ENCODE measurements around the gene FMO2. TPM values are rescaled to one million over a fixed set of nuclear protein-coding genes. Genes with fewer than 3 reads are reported as not detected.

FMO2 gene
- total RNA-seq, 2 experiments from 2014 or later: not detected

DNA sequence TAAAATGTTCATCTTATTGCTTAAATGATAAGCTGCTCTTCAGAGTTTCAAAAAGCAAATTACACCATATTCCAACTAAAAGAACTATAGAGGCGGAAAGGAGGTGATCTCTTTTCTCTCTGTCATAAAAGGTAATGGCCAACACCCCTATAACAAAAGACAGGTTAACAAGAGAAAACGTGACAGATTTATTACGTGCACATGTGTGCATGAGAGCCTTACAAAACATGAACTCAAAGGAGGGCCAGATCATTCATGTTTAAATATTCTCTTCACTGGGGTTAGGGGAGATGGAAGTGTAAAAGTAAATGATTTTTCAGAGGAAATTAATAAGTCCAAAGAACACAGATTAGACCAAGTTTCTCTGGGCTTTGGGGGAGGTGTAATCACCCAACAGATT, 26.5 kb upstream of the FMO2 start:
- H3K4me3 Mint-ChIP-seq: no peak overlapping the region
- H3K4me1 Mint-ChIP-seq (ENCODE audit: low read depth): no peaks in the 10 kb centered on the region
- H3K27me3 Mint-ChIP-seq: no peaks in the 10 kb centered on the region
- POLR2A ChIA-PET: no interaction called here
- DNase-seq: no peak
- H3K36me3 Mint-ChIP-seq: no peaks in the 10 kb centered on the region
- H3K9me3 Mint-ChIP-seq: no peaks in the 10 kb centered on the region
- intact Hi-C loops (cut with micrococcal nuclease): no loop called here
- H3K27ac Mint-ChIP-seq: no peak overlapping the region
- CTCF ChIA-PET: no interaction called here

DNA sequence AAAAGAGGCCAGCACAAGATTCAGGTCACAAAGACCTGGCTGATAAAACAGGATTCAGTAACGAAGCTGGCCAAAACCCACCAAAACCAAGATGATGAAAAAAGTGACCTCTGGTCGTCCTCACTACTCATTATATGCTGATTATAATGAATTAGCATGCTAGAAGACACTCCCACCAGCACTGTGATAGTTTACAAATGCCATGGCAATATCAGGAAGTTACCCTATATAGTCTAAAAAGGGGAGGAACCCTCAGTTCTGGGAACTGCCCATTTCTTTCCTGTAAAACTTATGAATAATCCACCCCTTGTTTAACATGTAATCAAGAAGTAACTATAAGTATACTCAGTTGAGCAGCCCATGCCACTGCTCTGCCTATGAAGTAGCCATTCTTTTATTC, 26.0 kb upstream of the FMO2 start:
- DNase-seq: no peak
- intact Hi-C loops (cut with micrococcal nuclease): no loop called here
- H3K4me1 Mint-ChIP-seq (ENCODE audit: low read depth): no peaks in the 10 kb centered on the region
- ChIA-PET CTCF (no interaction called here), POLR2A (no interaction called here)
- no peaks in the 10 kb centered on the region for H3K9me3 Mint-ChIP-seq
- H3K4me3 Mint-ChIP-seq: no peak overlapping the region
- no peaks in the 10 kb centered on the region for H3K27me3 Mint-ChIP-seq
- no peaks in the 10 kb centered on the region for H3K36me3 Mint-ChIP-seq
- no peak overlapping the region for H3K27ac Mint-ChIP-seq

DNA sequence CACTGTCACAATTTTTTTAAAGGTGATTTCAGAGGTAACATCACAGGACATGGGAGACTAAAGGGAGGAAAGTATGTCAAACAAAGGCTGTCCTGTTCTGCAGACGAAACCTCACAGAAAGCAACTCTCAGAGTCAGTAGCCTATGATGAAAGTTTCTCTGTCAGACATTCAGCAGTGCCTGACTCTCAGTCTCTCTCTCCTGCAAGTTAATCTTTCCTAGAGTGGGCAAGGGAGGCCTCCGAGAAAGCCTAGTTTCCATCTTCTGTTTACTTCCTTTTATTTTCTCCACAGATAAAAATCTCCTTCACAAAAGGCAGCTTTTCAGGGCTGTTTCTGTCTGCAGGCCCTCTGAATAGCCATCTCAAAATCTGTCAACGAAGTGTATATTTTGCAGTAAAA, 24.9 kb upstream of the FMO2 start:
- Mint-ChIP-seq H3K36me3 (no peaks in the 10 kb centered on the region), H3K4me1 (ENCODE audit: low read depth) (no peaks in the 10 kb centered on the region), H3K27me3 (no peaks in the 10 kb centered on the region), H3K4me3 (no peak overlapping the region), H3K9me3 (no peaks in the 10 kb centered on the region), H3K27ac (no peak overlapping the region)
- CTCF ChIA-PET: no interaction called here
- DNase-seq: no peak
- POLR2A ChIA-PET: no interaction called here
- intact Hi-C loops (cut with micrococcal nuclease): no loop called here

DNA sequence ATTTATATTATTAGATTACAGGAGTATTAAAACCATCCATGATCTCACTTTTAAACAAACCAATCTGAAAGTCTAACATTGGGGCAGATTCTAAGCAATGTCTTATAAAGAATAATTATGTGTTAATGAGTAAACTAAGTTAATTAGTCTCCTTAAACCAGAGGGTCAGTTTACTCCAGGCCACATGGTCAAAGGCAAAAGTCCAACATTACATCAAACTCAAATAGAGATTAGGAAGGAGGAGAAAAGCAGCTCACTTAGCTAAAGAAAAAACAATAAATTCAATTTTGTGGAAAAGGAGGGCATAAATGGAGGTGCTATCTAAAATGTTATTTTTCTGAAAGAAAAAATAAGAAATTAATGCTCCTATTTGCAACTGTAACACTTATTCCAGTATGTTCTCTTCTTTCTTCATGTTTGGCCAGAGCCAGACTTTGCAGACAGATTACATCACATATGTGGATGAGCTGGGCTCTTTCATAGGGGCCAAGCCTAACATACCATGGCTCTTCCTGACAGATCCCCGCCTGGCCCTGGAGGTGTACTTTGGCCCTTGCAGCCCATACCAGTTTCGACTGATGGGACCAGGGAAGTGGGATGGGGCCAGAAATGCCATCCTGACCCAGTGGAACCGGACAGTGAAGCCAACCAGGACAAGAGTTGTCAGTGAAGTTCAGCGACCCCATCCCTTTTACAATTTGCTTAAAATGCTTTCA, 24.3 kb upstream of the FMO2 start:
- Mint-ChIP-seq H3K4me3 (no peak overlapping the region), H3K9me3 (no peaks in the 10 kb centered on the region), H3K36me3 (no peaks in the 10 kb centered on the region), H3K27me3 (no peaks in the 10 kb centered on the region), H3K27ac (no peak overlapping the region), H3K4me1 (ENCODE audit: low read depth) (no peaks in the 10 kb centered on the region)
- intact Hi-C loops (cut with micrococcal nuclease): no loop called here
- CTCF ChIA-PET: no interaction called here
- no peak for DNase-seq
- POLR2A ChIA-PET: no interaction called here

DNA sequence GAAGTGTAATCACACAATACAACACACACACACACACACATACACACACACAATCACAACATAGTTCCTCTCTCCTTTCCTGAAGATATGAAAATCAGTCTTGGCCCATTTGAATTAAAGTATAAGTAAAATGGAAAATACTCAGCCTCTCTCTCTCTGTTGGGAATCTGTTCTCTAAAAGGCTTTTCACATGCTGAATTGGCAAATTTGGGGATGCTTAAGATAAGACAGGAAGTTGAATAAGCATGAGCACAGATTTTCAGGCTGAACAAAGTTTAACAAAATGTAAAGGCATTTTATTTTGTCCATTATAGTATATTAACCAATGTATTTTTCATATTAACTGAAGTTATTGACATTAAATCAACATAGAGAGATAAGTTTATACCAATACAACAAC, 23.7 kb upstream of the FMO2 start:
- Mint-ChIP-seq H3K36me3 (no peaks in the 10 kb centered on the region), H3K27me3 (peaks cover 1% of the 10 kb centered on the region), H3K4me1 (ENCODE audit: low read depth) (no peaks in the 10 kb centered on the region), H3K4me3 (no peak overlapping the region), H3K27ac (no peak overlapping the region), H3K9me3 (no peaks in the 10 kb centered on the region)
- no peak for DNase-seq
- intact Hi-C loops (cut with micrococcal nuclease): no loop called here
- POLR2A ChIA-PET: no interaction called here
- CTCF ChIA-PET: no interaction called here

DNA sequence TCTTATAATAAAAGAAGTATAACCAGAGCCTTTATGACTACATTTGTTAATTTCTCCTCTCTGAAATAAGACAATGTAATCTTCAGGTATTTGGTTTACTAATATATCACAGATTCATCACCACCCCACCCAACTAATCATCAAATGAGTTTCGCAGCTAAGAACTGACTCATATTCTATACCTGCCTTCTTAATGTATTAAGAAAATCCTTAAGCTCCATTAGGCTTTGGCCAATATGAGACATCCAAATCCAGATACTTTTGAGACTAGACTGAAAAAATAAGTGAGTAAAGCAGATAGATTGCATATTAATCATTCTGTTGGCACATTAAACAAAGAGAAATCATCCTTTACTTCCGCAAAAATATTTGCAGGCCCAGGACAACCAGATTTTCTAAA, 18.7 kb upstream of the FMO2 start:
- ChIA-PET CTCF (no interaction called here), POLR2A (no interaction called here)
- Mint-ChIP-seq H3K27me3 (peaks cover 8% of the 10 kb centered on the region), H3K4me1 (ENCODE audit: low read depth) (no peaks in the 10 kb centered on the region), H3K27ac (no peak overlapping the region), H3K4me3 (no peak overlapping the region), H3K9me3 (no peaks in the 10 kb centered on the region), H3K36me3 (no peaks in the 10 kb centered on the region)
- intact Hi-C loops (cut with micrococcal nuclease): no loop called here
- DNase-seq: no peak

DNA sequence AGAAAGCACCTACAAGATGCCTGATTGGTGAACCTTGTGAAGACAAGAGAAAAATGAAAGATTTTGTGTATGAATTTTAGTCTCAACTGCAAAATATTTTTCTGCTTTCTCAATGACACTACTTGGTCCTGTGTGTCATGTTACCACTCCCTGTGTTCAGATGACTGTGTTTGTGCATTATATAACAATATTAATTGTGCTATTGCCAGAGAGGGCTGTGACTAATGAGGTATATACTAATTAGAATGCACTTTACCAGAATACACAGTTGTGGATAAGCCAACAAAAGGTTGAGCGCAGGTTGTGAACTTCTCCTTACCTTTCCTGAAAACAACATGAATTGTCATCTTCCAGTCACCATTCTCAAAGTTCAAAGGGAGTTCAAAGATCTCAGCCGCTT, 17.3 kb upstream of the FMO2 start:
- CTCF ChIA-PET: no interaction called here
- DNase-seq: no peak
- Mint-ChIP-seq H3K27me3 (peaks cover 8% of the 10 kb centered on the region), H3K4me3 (no peak overlapping the region), H3K27ac (no peak overlapping the region), H3K36me3 (no peaks in the 10 kb centered on the region), H3K9me3 (no peaks in the 10 kb centered on the region), H3K4me1 (ENCODE audit: low read depth) (no peaks in the 10 kb centered on the region)
- intact Hi-C loops (cut with micrococcal nuclease): no loop called here
- POLR2A ChIA-PET: no interaction called here

DNA sequence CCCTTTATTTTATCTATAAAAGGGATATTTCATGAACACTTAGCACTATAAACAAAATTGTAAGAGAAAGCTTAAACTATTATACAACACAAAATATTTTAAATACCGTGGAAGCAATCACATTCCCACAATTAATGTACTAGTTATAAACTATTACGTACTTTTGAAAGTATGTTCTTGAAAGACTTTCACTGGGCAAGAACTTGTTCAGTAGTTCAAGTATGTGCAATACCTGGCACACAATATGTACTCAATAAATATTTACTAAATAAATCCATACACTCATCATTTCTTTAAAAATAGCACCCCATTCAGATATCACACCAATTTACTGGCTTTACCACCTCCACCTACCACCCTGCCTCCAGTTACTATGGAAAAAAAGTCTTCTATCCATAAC, 12.6 kb upstream of the FMO2 start:
- Mint-ChIP-seq H3K4me1 (ENCODE audit: low read depth) (no peaks in the 10 kb centered on the region), H3K27me3 (peaks cover 21% of the 10 kb centered on the region), H3K27ac (no peak overlapping the region), H3K9me3 (no peaks in the 10 kb centered on the region), H3K36me3 (no peaks in the 10 kb centered on the region), H3K4me3 (no peak overlapping the region)
- ChIA-PET CTCF (no interaction called here), POLR2A (no interaction called here)
- no peak for DNase-seq
- intact Hi-C loops (cut with micrococcal nuclease): no loop called here

DNA sequence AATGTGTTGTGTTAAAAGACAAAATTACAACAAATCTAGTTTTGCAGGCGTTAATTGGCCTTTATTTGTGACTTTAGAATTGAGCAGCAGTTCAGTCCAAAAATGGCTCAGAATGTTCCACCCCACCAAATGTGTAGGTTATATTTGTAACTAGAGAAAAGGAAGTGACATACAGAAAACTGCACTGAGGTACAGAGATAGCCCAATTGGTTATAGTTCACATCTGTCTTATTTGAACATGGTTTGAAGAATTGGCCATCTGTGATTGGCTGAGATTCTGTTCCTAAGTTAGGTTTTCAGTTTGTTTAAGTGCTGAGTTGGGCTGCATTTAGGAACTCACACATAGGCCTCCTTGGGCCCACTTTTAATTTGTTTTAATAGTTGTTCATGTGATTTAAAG, 12.0 kb upstream of the FMO2 start:
- no peaks in the 10 kb centered on the region for H3K36me3 Mint-ChIP-seq
- ChIA-PET CTCF (no interaction called here), POLR2A (no interaction called here)
- no peak overlapping the region for H3K4me3 Mint-ChIP-seq
- no peaks in the 10 kb centered on the region for H3K4me1 Mint-ChIP-seq (ENCODE audit: low read depth)
- intact Hi-C loops (cut with micrococcal nuclease): no loop called here
- no peak overlapping the region for H3K27ac Mint-ChIP-seq
- H3K27me3 Mint-ChIP-seq: peaks cover 21% of the 10 kb centered on the region
- no peak for DNase-seq
- no peaks in the 10 kb centered on the region for H3K9me3 Mint-ChIP-seq

DNA sequence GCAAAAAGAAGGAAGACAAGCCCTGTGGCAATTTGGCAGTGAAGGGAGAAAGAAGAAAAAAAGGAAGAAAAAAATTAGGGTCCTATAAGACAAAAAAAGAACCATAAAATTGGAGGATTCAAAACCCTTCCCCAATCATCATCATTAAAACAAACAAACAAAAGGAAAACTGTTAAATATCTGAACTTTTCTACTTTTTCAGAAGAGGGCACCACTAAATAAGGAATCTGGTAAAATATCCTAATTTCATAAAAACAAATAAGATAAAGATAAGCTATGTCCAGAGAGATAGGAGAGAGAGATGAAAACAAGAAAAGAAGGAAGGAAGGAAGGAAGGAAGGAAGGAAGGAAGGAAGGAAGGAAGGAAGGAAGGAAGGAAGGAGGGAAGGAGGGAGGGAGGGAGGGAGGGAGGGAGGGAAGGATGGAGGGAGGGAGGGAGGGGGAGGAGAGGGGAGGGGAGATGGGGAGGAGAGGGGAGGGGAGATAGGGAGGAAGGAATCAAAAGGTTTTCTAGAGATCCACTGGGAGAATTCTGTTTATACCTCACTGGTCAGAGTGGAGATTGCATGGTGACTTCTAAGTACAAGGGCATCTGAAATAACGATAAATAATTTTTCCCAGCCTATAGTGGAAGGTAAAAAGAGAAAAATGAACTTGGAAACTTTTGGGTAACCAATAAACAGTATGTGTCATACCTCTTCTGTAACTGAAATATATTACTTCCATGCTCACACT, 10.4 kb upstream of the FMO2 start:
- ChIA-PET POLR2A (no interaction called here), CTCF (no interaction called here)
- Mint-ChIP-seq H3K4me3 (no peak overlapping the region), H3K27ac (no peak overlapping the region), H3K36me3 (no peaks in the 10 kb centered on the region), H3K9me3 (no peaks in the 10 kb centered on the region), H3K4me1 (ENCODE audit: low read depth) (no peaks in the 10 kb centered on the region), H3K27me3 (peaks cover 21% of the 10 kb centered on the region)
- no peak for DNase-seq
- intact Hi-C loops (cut with micrococcal nuclease): no loop called here

DNA sequence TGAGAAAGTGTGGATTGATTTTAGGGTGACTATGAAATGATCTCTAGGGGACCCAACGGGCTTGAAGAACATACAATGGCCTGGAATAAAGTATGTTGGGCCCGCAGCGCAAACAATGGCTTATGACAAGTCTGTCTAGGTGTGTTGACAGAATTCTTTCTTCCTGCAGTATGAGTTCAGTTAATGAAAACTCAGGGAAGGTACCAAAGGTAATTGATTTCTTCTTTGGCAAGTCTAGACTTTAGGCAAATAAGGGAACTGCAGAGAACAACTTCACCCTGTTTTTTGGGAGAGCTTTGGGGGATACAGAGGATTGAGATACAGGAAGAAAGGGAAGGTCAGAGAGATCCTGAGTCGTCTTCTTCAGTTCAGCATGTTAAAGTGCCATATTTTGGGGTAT, 7.8 kb upstream of the FMO2 start:
- DNase-seq: no peak
- Mint-ChIP-seq H3K36me3 (no peaks in the 10 kb centered on the region), H3K27me3 (peaks cover 15% of the 10 kb centered on the region), H3K4me1 (ENCODE audit: low read depth) (no peaks in the 10 kb centered on the region), H3K27ac (no peak overlapping the region), H3K4me3 (no peak overlapping the region), H3K9me3 (no peaks in the 10 kb centered on the region)
- ChIA-PET POLR2A (no interaction called here), CTCF (no interaction called here)
- intact Hi-C loops (cut with micrococcal nuclease): no loop called here

DNA sequence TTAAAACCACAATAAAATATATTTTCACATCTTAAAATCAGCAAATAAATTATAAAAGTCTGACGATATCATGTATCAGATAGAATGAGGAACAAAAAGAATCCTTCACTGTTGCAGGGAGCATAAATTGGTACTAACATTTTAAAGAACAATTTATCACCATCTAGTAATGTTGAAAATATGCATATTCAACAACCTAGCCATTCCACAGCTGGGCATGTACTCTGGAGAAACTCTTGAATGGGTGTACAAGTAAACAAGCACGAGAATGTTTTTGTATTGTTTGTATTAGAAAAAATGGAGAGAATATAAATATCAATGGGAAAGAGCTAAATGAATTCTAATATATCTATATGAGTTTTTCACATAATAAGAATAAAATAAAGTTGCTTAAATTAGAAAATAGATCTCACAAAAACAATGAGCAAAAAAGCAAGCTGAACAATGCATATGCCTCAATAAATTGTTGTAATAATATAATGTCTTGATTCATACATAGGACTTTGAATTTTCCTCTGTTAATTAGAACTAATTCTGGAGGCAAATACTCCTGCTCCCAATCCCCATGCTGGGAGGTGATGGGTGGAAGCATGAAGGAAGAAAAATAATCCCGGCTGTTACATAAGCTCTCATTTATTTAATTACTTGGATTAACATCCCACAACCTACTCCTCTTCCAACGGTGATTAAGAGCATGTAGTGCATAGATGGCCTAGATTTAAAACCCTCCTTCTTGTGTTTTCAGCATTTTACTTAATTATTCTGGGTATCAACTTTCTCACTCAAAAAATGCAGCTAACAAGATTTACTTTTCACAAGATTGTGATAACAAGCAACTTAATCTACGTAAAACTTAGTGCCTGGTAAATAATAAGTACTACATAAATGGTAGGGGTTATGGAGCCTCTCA, 5.5 kb upstream of the FMO2 start:
- ChIA-PET POLR2A (no interaction called here), CTCF (no interaction called here)
- no peaks in the 10 kb centered on the region for H3K36me3 Mint-ChIP-seq
- no peak for DNase-seq
- no peak overlapping the region for H3K27ac Mint-ChIP-seq
- H3K4me1 Mint-ChIP-seq (ENCODE audit: low read depth): no peaks in the 10 kb centered on the region
- H3K27me3 Mint-ChIP-seq: peaks cover 13% of the 10 kb centered on the region
- intact Hi-C loops (cut with micrococcal nuclease): no loop called here
- H3K9me3 Mint-ChIP-seq: no peaks in the 10 kb centered on the region
- no peak overlapping the region for H3K4me3 Mint-ChIP-seq

DNA sequence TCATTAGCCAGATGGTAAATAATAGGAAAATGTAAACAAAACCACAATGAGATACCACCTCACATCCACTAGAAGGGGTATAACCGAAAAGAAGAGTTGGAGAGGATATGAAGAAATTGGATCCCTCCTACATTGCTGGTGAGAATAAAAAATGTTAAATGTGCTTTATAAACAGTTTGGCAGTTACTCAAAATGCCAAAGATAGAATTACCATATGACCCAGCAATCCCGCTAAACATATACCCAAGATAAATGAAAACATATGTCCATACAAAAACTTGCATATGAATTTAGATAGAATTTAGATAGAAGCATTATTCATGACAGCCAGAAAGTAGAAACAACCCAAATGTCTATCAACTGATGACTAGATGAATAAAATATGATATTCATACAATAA, 4.4 kb upstream of the FMO2 start:
- no peak overlapping the region for H3K4me3 Mint-ChIP-seq
- CTCF ChIA-PET: no interaction called here
- H3K36me3 Mint-ChIP-seq: no peaks in the 10 kb centered on the region
- POLR2A ChIA-PET: no interaction called here
- H3K27me3 Mint-ChIP-seq: peaks cover 13% of the 10 kb centered on the region
- no peak for DNase-seq
- H3K4me1 Mint-ChIP-seq (ENCODE audit: low read depth): no peaks in the 10 kb centered on the region
- no peak overlapping the region for H3K27ac Mint-ChIP-seq
- no peaks in the 10 kb centered on the region for H3K9me3 Mint-ChIP-seq
- intact Hi-C loops (cut with micrococcal nuclease): no loop called here

Measured in activated CD4-positive, alpha-beta memory T cell treated with anti-CD3 and anti-CD28 coated beads for 36 hours (primary cell).